H1 (cell line): ENCODE data around the gene RAD51D. TPM values are rescaled to one million over a fixed set of nuclear protein-coding genes. Genes with fewer than 3 reads are reported as not detected.
A peak's percentile ranks its signal among the peaks of the same experiment; 100 is the strongest.

Experiments used
- CTCF ChIA-PET: fragments of 300-600 bp; sonication (Branson Sonifier 250); formaldehyde crosslinking; loops from one replicate; lab custom pipeline; 2021; ENCODE audit not compliant: partially characterized antibody; lab: Charles Lee
- POLR2A ChIA-PET: fragments of 300-600 bp; sonication (Branson Sonifier 250); formaldehyde crosslinking; loops from one replicate; lab custom pipeline; 2021; ENCODE audit warnings: inconsistent platforms; ENCODE audit not compliant: partially characterized antibody; lab: Charles Lee
- DNase-seq, 2 experiments: peaks; one replicate each; pipeline versions ENCODE4 v3.0.0 to v3.0.0-alpha.2; 2010 to 2022; ENCODE audit warnings: low spot score in 2 of 2, low read depth in 1 of 2, mixed read lengths in 1 of 2
- FAIRE-seq: peaks from 2 replicates; lab custom pipeline; 2011; peaks lifted over from hg19 to GRCh38; lab: Jason Lieb, UNC
- H2AFZ ChIP-seq: 2 replicates; pipeline ENCODE4 v1.8.1; 2012; ENCODE audit warnings: low read length, inconsistent platforms
- H2AK5ac ChIP-seq: 2 replicates; pipeline ENCODE4 v1.6.1; 2013; ENCODE audit warnings: low read depth, low read length
- H2BK120ac ChIP-seq: replicated peaks from 2 replicates; pipeline ENCODE3; 2013; ENCODE audit warnings: low read depth, low read length, inconsistent platforms
- H2BK12ac ChIP-seq: 2 replicates; pipeline ENCODE4 v1.6.1; 2013; ENCODE audit warnings: low read depth, low read length
- H2BK15ac ChIP-seq: 2 replicates; pipeline ENCODE4 v1.6.1; 2013; ENCODE audit warnings: low read length
- H2BK20ac ChIP-seq: 2 replicates; pipeline ENCODE4 v1.6.1; 2013; ENCODE audit warnings: low read length
- H2BK5ac ChIP-seq: 2 replicates; pipeline ENCODE4 v1.6.1; 2013; ENCODE audit warnings: low read depth, low read length
- H3K14ac ChIP-seq: 2 replicates; pipeline ENCODE4 v1.6.1; 2013; ENCODE audit warnings: inconsistent platforms; ENCODE audit not compliant: insufficient read length
- H3K18ac ChIP-seq: 2 replicates; pipeline ENCODE4 v1.6.1; 2013; ENCODE audit warnings: low read length; ENCODE audit errors: extremely low read depth
- H3K23ac ChIP-seq: 2 replicates; pipeline ENCODE4 v1.6.1; 2013; ENCODE audit warnings: inconsistent platforms; ENCODE audit not compliant: insufficient read length
- H3K23me2 ChIP-seq: 2 replicates; pipeline ENCODE4 v1.6.1; 2013; ENCODE audit warnings: low read depth, low read length
- H3K27ac ChIP-seq: 2 replicates; pipeline ENCODE4 v1.6.1; 2011; ENCODE audit warnings: low read depth, low read length, inconsistent platforms
- H3K27me3 ChIP-seq, 4 experiments: replicated peaks in 1 of 4; 1 replicate in 1 of 4; 2 replicates in 3 of 4; pipeline versions ENCODE4 v1.6.1 to v1.8.1; 2011 to 2013; ENCODE audit warnings: low read length in 3 of 4, mild to moderate bottlenecking in 3 of 4, inconsistent platforms in 2 of 4, mixed read lengths in 2 of 4, moderate library complexity in 1 of 4; ENCODE audit not compliant: control insufficient read depth in 3 of 4, insufficient read depth in 3 of 4; ENCODE audit errors: extremely low read depth in 1 of 4
- H3K36me3 ChIP-seq, 4 experiments: 2 replicates each; pipeline versions ENCODE4 v1.6.1 to v1.8.1; 2011 to 2013; ENCODE audit warnings: mild to moderate bottlenecking in 4 of 4, low read length in 3 of 4, moderate library complexity in 2 of 4, control low read depth in 1 of 4, inconsistent platforms in 1 of 4; ENCODE audit not compliant: insufficient read depth in 4 of 4, control insufficient read depth in 2 of 4
- H3K4ac ChIP-seq: replicated peaks from 2 replicates; pipeline ENCODE3; 2013; ENCODE audit warnings: low read length, low read depth, mixed read lengths, inconsistent platforms; ENCODE audit not compliant: insufficient read length
- H3K4me1 ChIP-seq, 4 experiments: replicated peaks in 1 of 4; 1 replicate in 1 of 4; 2 replicates in 3 of 4; pipeline versions ENCODE4 v1.6.1 to v1.8.1; 2011 to 2013; ENCODE audit warnings: low read length in 3 of 4, inconsistent platforms in 2 of 4, mixed read lengths in 1 of 4; ENCODE audit not compliant: insufficient read depth in 4 of 4, control insufficient read depth in 3 of 4
- H3K4me2 ChIP-seq, 2 experiments: 2 replicates each; pipeline versions ENCODE4 v1.6.1 to v1.8.1; 2011 to 2013; ENCODE audit warnings: low read depth in 2 of 2, low read length in 2 of 2, control low read depth in 1 of 2, inconsistent platforms in 1 of 2, mild to moderate bottlenecking in 1 of 2; ENCODE audit not compliant: insufficient read depth in 1 of 2
- H3K4me3 ChIP-seq, 4 experiments: fragments of 200-600, 300-600 bp in 1 of 4; sonication (generic), shearing (Covaris generic), sonication (Bioruptor Twin) in 1 of 4; 2 replicates each; pipeline versions ENCODE4 v1.5.1 to v1.8.1; 2011 to 2016; ENCODE audit warnings: low read length in 4 of 4, low read depth in 3 of 4, control low read depth in 2 of 4, inconsistent platforms in 2 of 4, mild to moderate bottlenecking in 2 of 4, mixed read lengths in 1 of 4, moderate library complexity in 1 of 4; ENCODE audit not compliant: insufficient read depth in 2 of 4; ENCODE audit errors: extremely low read depth in 1 of 4
- H3K56ac ChIP-seq: replicated peaks from 2 replicates; pipeline ENCODE3; 2013; ENCODE audit warnings: low read depth, mild to moderate bottlenecking, mixed read lengths, low read length, inconsistent platforms; ENCODE audit not compliant: insufficient read length
- H3K79me1 ChIP-seq: 2 replicates; pipeline ENCODE4 v1.6.1; 2013; ENCODE audit warnings: low read depth, low read length, control low read depth
- H3K79me2 ChIP-seq, 2 experiments: 2 replicates each; pipeline versions ENCODE4 v1.6.1 to v1.8.1; 2012 to 2013; ENCODE audit warnings: low read length in 2 of 2, mild to moderate bottlenecking in 2 of 2, inconsistent platforms in 1 of 2; ENCODE audit not compliant: insufficient read depth in 2 of 2, control insufficient read depth in 1 of 2
- H3K9ac ChIP-seq, 4 experiments: replicated peaks in 1 of 4; 1 replicate in 1 of 4; 2 replicates in 3 of 4; pipeline versions ENCODE4 v1.6.1 to v1.8.1; 2011 to 2013; ENCODE audit warnings: low read depth in 3 of 4, low read length in 3 of 4, control low read depth in 2 of 4, mild to moderate bottlenecking in 2 of 4, moderate library complexity in 2 of 4, inconsistent platforms in 1 of 4; ENCODE audit errors: extremely low read depth in 1 of 4
- H3K9me3 ChIP-seq, 2 experiments: 2 replicates each; pipeline versions ENCODE4 v1.6.1 to v1.8.1; 2012 to 2013; ENCODE audit warnings: mild to moderate bottlenecking in 2 of 2, moderate library complexity in 2 of 2, control low read depth in 1 of 2, inconsistent platforms in 1 of 2, low read depth in 1 of 2, low read length in 1 of 2, mixed read lengths in 1 of 2; ENCODE audit not compliant: insufficient read depth in 2 of 2
- H4K20me1 ChIP-seq, 2 experiments: replicated peaks in 1 of 2; 2 replicates each; pipeline versions ENCODE3 to v1.8.1; 2011 to 2013; ENCODE audit warnings: inconsistent platforms in 2 of 2, low read length in 2 of 2, mild to moderate bottlenecking in 1 of 2; ENCODE audit not compliant: insufficient read depth in 2 of 2, control insufficient read depth in 1 of 2
- H4K5ac ChIP-seq: 2 replicates; pipeline ENCODE4 v1.6.1; 2013; ENCODE audit warnings: low read length, low read depth, mixed read lengths, inconsistent platforms; ENCODE audit not compliant: insufficient read length
- H4K8ac ChIP-seq: 2 replicates; pipeline ENCODE4 v1.8.0; 2013; ENCODE audit warnings: mild to moderate bottlenecking, moderate library complexity, low read length, inconsistent platforms; ENCODE audit not compliant: insufficient read depth; ENCODE audit errors: extremely low read depth
- H4K91ac ChIP-seq: replicated peaks from 2 replicates; pipeline ENCODE3; 2013; ENCODE audit warnings: low read length, mixed read lengths, inconsistent platforms; ENCODE audit not compliant: insufficient read length
- RFX5 ChIP-seq: IDR thresholded peaks from 2 replicates; pipeline ENCODE4 v1.6.1; 2011; ENCODE audit warnings: low read depth, low read length, improper control_type of control experiment, borderline replicate concordance
- WGBS, 2 experiments: shearing (Covaris generic) in 1 of 2; methylation state at CpG; one replicate each; pipeline versions ENCODE4 v1.1.6 to v1.1.7; 2013 to 2015; ENCODE audit warnings: low lambda C conversion rate in 2 of 2, mixed read lengths in 2 of 2, inconsistent platforms in 1 of 2, low coverage in 1 of 2, missing lambda C conversion rate in 1 of 2; ENCODE audit not compliant: insufficient replicate concordance in 2 of 2, insufficient coverage in 1 of 2, insufficient read length in 1 of 2; ENCODE audit errors: extremely low coverage in 1 of 2, missing lambda C conversion rate in 1 of 2; 5-methylcytosine and 5-hydroxymethylcytosine counted together
- polyA plus RNA-seq, 7 experiments: library from polyadenylated mRNA; depleted of rRNA in 3 of 7; stranded (reverse) in 5 of 7; unstranded in 2 of 7; fragments of >200 nt in 5 of 7; fragments of 200-250 nt in 2 of 7; gene quantifications; 1 replicate in 5 of 7; 2 replicates in 1 of 7; 4 replicates in 1 of 7; pipeline versions ENCODE4 v1.2.1 to v1.2.3, GENCODE V29; 2011 to 2013; ENCODE audit warnings: missing spikeins in 2 of 7, mixed read lengths in 2 of 7
- total RNA-seq: library from RNA; stranded (reverse); fragmentation: NEBNext Ultra II Directional; extraction: Animal tissue kit (Norgen Biotek cat#: 25700); gene quantifications from 2 replicates; pipeline ENCODE4 v1.2.1, GENCODE V29; 2021
- TF ChIP-seq, protein P1 (sequence below), 3 experiments: IDR thresholded peaks; 1 replicate in 2 of 3; 2 replicates in 1 of 3; pipeline versions ENCODE4 v1.5.1 to v1.6.1; 2011; ENCODE audit warnings: low read length in 3 of 3, mild to moderate bottlenecking in 3 of 3, inconsistent platforms in 2 of 3, low read depth in 1 of 3, moderate library complexity in 1 of 3; ENCODE audit not compliant: insufficient read depth in 1 of 3; ENCODE audit errors: control extremely low read depth in 1 of 3

Gene RAD51D
- total and polyA plus RNA-seq, 2 of the 8 experiments (the other 6 are each of a cell fraction or from before 2014, with no cell fraction given): 10.2 to 12.9 TPM

DNA sequence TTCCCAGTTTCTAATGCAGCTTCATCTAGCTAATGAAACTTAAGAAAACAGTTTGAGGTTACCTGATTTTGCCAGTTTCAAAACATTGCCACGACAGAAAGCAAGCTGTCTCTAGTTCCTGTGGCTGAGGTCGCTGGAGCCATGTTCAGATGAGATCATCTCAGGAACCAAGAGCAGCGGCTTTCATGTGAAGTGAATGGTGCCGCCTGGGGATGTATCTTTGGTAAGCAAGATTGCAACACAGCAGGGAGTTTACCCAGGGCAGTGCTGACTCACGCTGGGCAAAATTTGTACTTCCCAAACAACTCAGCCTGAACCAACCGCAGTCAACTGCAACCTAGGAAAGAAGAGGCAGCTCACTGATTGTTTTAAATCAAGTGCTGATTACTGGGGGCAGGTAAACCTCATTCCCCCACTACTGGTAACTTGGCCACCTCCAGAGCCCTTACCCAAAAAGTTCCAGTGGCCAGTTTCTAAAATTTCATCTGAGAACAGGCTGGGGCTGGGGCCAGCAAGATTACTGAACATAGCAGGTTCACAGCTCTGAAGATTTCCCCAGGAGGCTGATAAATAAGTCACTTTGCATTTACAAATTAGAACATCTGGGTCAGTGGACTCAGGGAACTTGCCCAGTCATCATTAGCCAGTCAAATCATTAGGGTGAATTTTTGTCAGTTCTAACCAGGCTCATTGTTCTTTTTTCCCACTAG lies 56.0 kb downstream of the RAD51D start, which contains the start of gene RFFL:
RFFL (minus strand) TSS at position 194 of the 710 bp plus-strand sequence. CDS start 37,154 bp downstream, outside the sequence.
- Histone ChIP-seq H4K20me1 (no peaks in the 10 kb centered on the region), H3K79me1 (no peaks in the 10 kb centered on the region; the same call in 1 of the 2 replicates), H3K9ac (no peak within 1 kb of the TSS; a peak in 2 of 7 replicates), H3K18ac (no peak within 1 kb of the TSS; the same call in 1 of the 2 replicates), H3K27ac (peak within 1 kb of the TSS; percentile 64), H3K36me3 (no peaks in the 10 kb centered on the region), H2BK5ac (peak within 1 kb of the TSS; percentile 79; the same call in 1 of the 2 replicates), H3K4me1 (peaks cover 0 to 11% (median 5%) of the 10 kb centered on the region in 4 experiments; a peak in 5 of 7 replicates), H3K79me2 (no peaks in the 10 kb centered on the region), H3K23ac (no peak within 1 kb of the TSS), H4K8ac (no peak within 1 kb of the TSS; the same call in 1 of the 2 replicates), H3K4me3 (peak within 1 kb of the TSS in 3 of 4 experiments; percentile 4 to 41 (median 11); a peak in 4 of 8 replicates), H3K4ac (no peak within 1 kb of the TSS), H3K14ac (no peak within 1 kb of the TSS), H4K5ac (no peak within 1 kb of the TSS), H2AK5ac (no peak within 1 kb of the TSS), H3K23me2 (no peaks in the 10 kb centered on the region), H2BK20ac (no peak within 1 kb of the TSS), H3K27me3 (no peaks in the 10 kb centered on the region), H2AFZ (no peak within 1 kb of the TSS), H3K9me3 (no peaks in the 10 kb centered on the region), H3K56ac (no peak within 1 kb of the TSS), H3K4me2 (peak within 1 kb of the TSS; percentile 50 to 54), H2BK120ac (no peak within 1 kb of the TSS), H2BK12ac (peak within 1 kb of the TSS; percentile 71), H2BK15ac (0 out of 2 replicates have a peak within 1 kb of the TSS, but pooled peaks have one; percentile 54), H4K91ac (no peak within 1 kb of the TSS)
- ChIA-PET POLR2A (interaction anchor here (0.6 to 2.1 kb wide), 12 partner anchors 9 to 82 kb away, joined by 3 to 9 read pairs (median 5); no protein-coding TSS in a partner anchor), CTCF (interaction anchor here (0.6 to 4.5 kb wide), 7 partner anchors 9 to 571 kb away, joined by 3 to 17 read pairs (median 3); no protein-coding TSS in a partner anchor)
- WGBS, 2 experiments: 4% methylated on average over 6 of the region's 6 CpGs; no CpG with 5 or more reads in 1 of the 2 experiments
- DNase-seq: peak; percentile 75 to 78
- FAIRE-seq: peak; percentile 65
- TF ChIP-seq, protein P1, sequence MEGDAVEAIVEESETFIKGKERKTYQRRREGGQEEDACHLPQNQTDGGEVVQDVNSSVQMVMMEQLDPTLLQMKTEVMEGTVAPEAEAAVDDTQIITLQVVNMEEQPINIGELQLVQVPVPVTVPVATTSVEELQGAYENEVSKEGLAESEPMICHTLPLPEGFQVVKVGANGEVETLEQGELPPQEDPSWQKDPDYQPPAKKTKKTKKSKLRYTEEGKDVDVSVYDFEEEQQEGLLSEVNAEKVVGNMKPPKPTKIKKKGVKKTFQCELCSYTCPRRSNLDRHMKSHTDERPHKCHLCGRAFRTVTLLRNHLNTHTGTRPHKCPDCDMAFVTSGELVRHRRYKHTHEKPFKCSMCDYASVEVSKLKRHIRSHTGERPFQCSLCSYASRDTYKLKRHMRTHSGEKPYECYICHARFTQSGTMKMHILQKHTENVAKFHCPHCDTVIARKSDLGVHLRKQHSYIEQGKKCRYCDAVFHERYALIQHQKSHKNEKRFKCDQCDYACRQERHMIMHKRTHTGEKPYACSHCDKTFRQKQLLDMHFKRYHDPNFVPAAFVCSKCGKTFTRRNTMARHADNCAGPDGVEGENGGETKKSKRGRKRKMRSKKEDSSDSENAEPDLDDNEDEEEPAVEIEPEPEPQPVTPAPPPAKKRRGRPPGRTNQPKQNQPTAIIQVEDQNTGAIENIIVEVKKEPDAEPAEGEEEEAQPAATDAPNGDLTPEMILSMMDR (IDR thresholded peaks at IDR 0.05; ENCODE audit: control extremely low read depth in 1 of 3, insufficient read depth in 1 of 3, low read depth in 1 of 3, low read length in 3 of 3): no peak
- TF ChIP-seq RFX5: no peak
